ENCODE results near the gene KCNJ3. TPM values are rescaled to one million over a fixed set of nuclear protein-coding genes. Genes with fewer than 3 reads are reported as not detected.

KCNJ3 gene
- total RNA-seq, 1 experiment from 2014 or later = not detected

DNA sequence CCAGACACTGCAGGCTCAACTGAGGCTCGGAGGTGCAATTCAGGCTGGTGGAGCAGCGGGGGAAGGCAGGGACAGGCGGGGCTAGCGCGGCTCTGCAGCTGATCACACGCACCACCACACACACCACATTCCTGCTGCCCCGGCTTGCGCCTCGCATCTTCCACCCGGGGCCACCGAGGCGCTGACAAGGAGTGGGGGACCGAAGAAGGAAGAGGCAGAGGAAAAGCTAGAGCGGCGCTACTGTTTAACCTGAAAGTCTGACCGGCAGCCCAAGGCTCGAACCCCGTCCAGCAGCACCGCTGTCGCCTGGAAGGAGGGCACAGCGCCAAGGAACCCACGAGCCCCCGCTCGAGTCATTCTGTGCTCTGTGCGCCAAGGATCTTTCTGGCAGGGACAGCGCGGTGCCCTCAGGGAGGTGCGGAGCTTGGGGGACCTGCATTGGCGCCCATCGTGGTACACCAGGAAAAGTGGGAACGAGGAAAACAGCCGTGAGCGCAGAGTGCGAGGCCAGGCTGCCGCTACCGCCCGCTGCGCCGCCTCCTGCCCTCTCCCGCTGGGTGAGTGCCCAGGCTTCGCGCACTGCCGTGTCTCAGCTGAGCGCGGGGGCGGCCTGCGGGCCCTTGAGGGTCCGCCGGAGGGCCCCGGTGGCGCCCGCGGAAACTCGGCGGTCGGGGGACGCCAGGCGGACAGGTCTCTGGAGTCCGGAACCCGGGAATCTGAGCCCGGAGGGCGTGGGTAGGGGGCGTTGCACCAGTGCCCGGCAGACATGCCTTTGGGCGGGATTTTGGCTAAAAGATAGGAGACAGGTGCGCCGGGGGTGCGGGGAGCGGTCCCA lies 860 bp upstream of the KCNJ3 start:
- Histone ChIP-seq H3K4me1 (ENCODE audit: control insufficient read depth in 1 of 2, insufficient read depth in 2 of 2, low read length in 2 of 2) (peaks cover 5 to 7% of the 10 kb centered on the region in 2 experiments; a peak in 3 of 4 replicates), H3K79me2 (ENCODE audit: insufficient read depth, low read length) (no peaks in the 10 kb centered on the region), H3K36me3 (ENCODE audit: control insufficient read depth in 1 of 2, insufficient read depth in 2 of 2, low read length in 2 of 2) (no peaks in the 10 kb centered on the region), H3K4me3 (replicated peaks in 1 of 2; ENCODE audit: low read depth in 1 of 2, low read length in 2 of 2) (no peak overlapping the region), H3K27ac (ENCODE audit: low read depth, low read length) (no peak overlapping the region), H3K9me2 (ENCODE audit: insufficient read depth) (no peaks in the 10 kb centered on the region), H2AFZ (ENCODE audit: low read depth, low read length, poor library complexity, severe bottlenecking) (no peak overlapping the region), H3K27me3 (ENCODE audit: insufficient read depth, low read length) (no peaks in the 10 kb centered on the region), H3K9ac (ENCODE audit: low read length) (no peak overlapping the region), H3K9me3 (ENCODE audit: control insufficient read depth in 1 of 2, insufficient read depth in 1 of 2, low read depth in 1 of 2, low read length in 2 of 2) (no peaks in the 10 kb centered on the region), H3K4me2 (ENCODE audit: low read length) (no peak overlapping the region), H4K20me1 (ENCODE audit: insufficient read depth) (no peaks in the 10 kb centered on the region)
- CTCF ChIA-PET = no interaction called here
- no peak for DNase-seq (ENCODE audit: low read depth, low spot score)
- no TSS peak for BruUV-seq (replicated peaks)
- no peak for ATAC-seq
- POLR2A ChIA-PET = no interaction called here
- no peak for TF ChIP-seq JUND (IDR thresholded peaks at IDR 0.05)
- no peak for TF ChIP-seq TCF7L2 (IDR thresholded peaks at IDR 0.05; ENCODE audit: borderline replicate concordance, extremely low read depth, insufficient read depth, insufficient read length)
- TF ChIP-seq, protein P1, sequence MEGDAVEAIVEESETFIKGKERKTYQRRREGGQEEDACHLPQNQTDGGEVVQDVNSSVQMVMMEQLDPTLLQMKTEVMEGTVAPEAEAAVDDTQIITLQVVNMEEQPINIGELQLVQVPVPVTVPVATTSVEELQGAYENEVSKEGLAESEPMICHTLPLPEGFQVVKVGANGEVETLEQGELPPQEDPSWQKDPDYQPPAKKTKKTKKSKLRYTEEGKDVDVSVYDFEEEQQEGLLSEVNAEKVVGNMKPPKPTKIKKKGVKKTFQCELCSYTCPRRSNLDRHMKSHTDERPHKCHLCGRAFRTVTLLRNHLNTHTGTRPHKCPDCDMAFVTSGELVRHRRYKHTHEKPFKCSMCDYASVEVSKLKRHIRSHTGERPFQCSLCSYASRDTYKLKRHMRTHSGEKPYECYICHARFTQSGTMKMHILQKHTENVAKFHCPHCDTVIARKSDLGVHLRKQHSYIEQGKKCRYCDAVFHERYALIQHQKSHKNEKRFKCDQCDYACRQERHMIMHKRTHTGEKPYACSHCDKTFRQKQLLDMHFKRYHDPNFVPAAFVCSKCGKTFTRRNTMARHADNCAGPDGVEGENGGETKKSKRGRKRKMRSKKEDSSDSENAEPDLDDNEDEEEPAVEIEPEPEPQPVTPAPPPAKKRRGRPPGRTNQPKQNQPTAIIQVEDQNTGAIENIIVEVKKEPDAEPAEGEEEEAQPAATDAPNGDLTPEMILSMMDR (IDR thresholded peaks at IDR 0.05 in 2 of 3, conservative IDR thresholded peaks at IDR 0.05 in 1 of 3; ENCODE audit: borderline replicate concordance in 1 of 3, insufficient read depth in 1 of 3, low read depth in 2 of 3, low read length in 2 of 3) = no peak
- no peak for TF ChIP-seq POLR2A (IDR thresholded peaks at IDR 0.05; ENCODE audit: borderline replicate concordance, extremely low read depth, insufficient read depth, insufficient read length)
- no peak for TF ChIP-seq ELF1 (IDR thresholded peaks at IDR 0.05; ENCODE audit: borderline replicate concordance, low read depth)
- no peak for TF ChIP-seq SIN3A (IDR thresholded peaks at IDR 0.05; ENCODE audit: low read depth)
- TF ChIP-seq, protein P2, sequence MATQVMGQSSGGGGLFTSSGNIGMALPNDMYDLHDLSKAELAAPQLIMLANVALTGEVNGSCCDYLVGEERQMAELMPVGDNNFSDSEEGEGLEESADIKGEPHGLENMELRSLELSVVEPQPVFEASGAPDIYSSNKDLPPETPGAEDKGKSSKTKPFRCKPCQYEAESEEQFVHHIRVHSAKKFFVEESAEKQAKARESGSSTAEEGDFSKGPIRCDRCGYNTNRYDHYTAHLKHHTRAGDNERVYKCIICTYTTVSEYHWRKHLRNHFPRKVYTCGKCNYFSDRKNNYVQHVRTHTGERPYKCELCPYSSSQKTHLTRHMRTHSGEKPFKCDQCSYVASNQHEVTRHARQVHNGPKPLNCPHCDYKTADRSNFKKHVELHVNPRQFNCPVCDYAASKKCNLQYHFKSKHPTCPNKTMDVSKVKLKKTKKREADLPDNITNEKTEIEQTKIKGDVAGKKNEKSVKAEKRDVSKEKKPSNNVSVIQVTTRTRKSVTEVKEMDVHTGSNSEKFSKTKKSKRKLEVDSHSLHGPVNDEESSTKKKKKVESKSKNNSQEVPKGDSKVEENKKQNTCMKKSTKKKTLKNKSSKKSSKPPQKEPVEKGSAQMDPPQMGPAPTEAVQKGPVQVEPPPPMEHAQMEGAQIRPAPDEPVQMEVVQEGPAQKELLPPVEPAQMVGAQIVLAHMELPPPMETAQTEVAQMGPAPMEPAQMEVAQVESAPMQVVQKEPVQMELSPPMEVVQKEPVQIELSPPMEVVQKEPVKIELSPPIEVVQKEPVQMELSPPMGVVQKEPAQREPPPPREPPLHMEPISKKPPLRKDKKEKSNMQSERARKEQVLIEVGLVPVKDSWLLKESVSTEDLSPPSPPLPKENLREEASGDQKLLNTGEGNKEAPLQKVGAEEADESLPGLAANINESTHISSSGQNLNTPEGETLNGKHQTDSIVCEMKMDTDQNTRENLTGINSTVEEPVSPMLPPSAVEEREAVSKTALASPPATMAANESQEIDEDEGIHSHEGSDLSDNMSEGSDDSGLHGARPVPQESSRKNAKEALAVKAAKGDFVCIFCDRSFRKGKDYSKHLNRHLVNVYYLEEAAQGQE (IDR thresholded peaks at IDR 0.05; ENCODE audit: low read depth) = no peak
- no peak for TF ChIP-seq EGR1 (IDR thresholded peaks at IDR 0.05; ENCODE audit: low read depth)
- no peak for TF ChIP-seq ZFX (IDR thresholded peaks at IDR 0.05)
- no peak for TF ChIP-seq SRF (IDR thresholded peaks at IDR 0.05; ENCODE audit: low read depth)
- TF ChIP-seq EZH2phosphoT487 (IDR thresholded peaks at IDR 0.05; ENCODE audit: borderline replicate concordance) = no peak
- no peak for TF ChIP-seq CEBPB (IDR thresholded peaks at IDR 0.05; ENCODE audit: low read depth)
- intact Hi-C loops (cut with micrococcal nuclease) = no loop called here
- RAD21 ChIA-PET (ENCODE audit: low non-redundant PET in 1 of 2, low total read pairs in 2 of 2, uncharacterized antibody in 2 of 2, unreplicated experiment in 2 of 2) = no interaction called here
